Measurements from ENCODE around the gene SLC9A6. TPM values are rescaled to one million over a fixed set of nuclear protein-coding genes. Genes with fewer than 3 reads are reported as not detected.
A peak's percentile ranks its signal among the peaks of the same experiment; 100 is the strongest.

SLC9A6 gene
- 16.1 TPM for total RNA-seq
- long read RNA-seq, full-length matches to known transcripts: 8 of 18 reads
- long read RNA-seq, partial matches to known transcripts: 2 of 18 reads
- long read RNA-seq, other reads (novel, unspliced or antisense): 8 of 18 reads

GRCh38 chrX:135985157-135985972 lies at the start of gene SLC9A6:
TSS of gene SLC9A6 (plus strand) at chrX:135985435. CDS start at chrX:135985659, 224 bp downstream.
- ATAC-seq (ENCODE audit: poor library complexity) (peak; percentile 99), DNase-seq (peak; percentile 84)
- intact Hi-C loops (cut with DNase I): no loop called here

- ATAC-seq (ENCODE audit: poor library complexity) (no peak), DNase-seq (no peak)
- intact Hi-C loops (cut with DNase I): no loop called here
These were observed 40.7 kb upstream of the SLC9A6 start for GRCh38 chrX:135944486-135944885.

- intact Hi-C loops (cut with DNase I): no loop called here
- no peak for ATAC-seq (ENCODE audit: poor library complexity)
These were observed 33.9 kb upstream of the SLC9A6 start for GRCh38 chrX:135951291-135951690.

GRCh38 chrX:135973025-135973547 lies 12.1 kb upstream of the SLC9A6 start:
- DNase-seq (no peak), ATAC-seq (ENCODE audit: poor library complexity) (peak; percentile 25)
- intact Hi-C loops (cut with DNase I): no loop called here

More at GRCh38 chrX:135951291-135951690, 33.9 kb upstream of the SLC9A6 start:
- DNase-seq: no peak

- intact Hi-C loops (cut with DNase I): no loop called here
- DNase-seq: peak; percentile 90
- peak; percentile 93 for ATAC-seq (ENCODE audit: poor library complexity)
These were observed 11.5 kb upstream of the SLC9A6 start, which contains the start of gene MMGT1 for GRCh38 chrX:135973548-135974278. TSS of gene MMGT1 (minus strand) at chrX:135973988. CDS start at chrX:135973675, 313 bp downstream.

- intact Hi-C loops (cut with DNase I): no loop called here
- peak; percentile 79 for DNase-seq
These were observed 10.9 kb upstream of the SLC9A6 start for GRCh38 chrX:135974279-135974856.

GRCh38 chrX:135975421-135975820 lies 9.8 kb upstream of the SLC9A6 start:
- no peak for DNase-seq
- intact Hi-C loops (cut with DNase I): no loop called here
- ATAC-seq (ENCODE audit: poor library complexity): no peak

More at GRCh38 chrX:135974279-135974856, 10.9 kb upstream of the SLC9A6 start:
- peak; percentile 70 for ATAC-seq (ENCODE audit: poor library complexity)

- intact Hi-C loops (cut with DNase I): no loop called here
- ATAC-seq (ENCODE audit: poor library complexity) (no peak), DNase-seq (no peak)
These were observed 7.6 kb upstream of the SLC9A6 start for GRCh38 chrX:135977611-135978010.

GRCh38 chrX:135981010-135981409 lies 4.2 kb upstream of the SLC9A6 start:
- no peak for DNase-seq
- intact Hi-C loops (cut with DNase I): no loop called here
- ATAC-seq (ENCODE audit: poor library complexity): no peak

GRCh38 chrX:135981668-135982067 lies 3.6 kb upstream of the SLC9A6 start:
- DNase-seq (no peak), ATAC-seq (ENCODE audit: poor library complexity) (no peak)
- intact Hi-C loops (cut with DNase I): no loop called here

- intact Hi-C loops (cut with DNase I): no loop called here
- ATAC-seq (ENCODE audit: poor library complexity) (no peak), DNase-seq (no peak)
These were observed 2.4 kb upstream of the SLC9A6 start for GRCh38 chrX:135982860-135983259.

GRCh38 chrX:135984256-135984655 lies 979 bp upstream of the SLC9A6 start:
- DNase-seq: no peak
- intact Hi-C loops (cut with DNase I): no loop called here
- no peak for ATAC-seq (ENCODE audit: poor library complexity)

GRCh38 chrX:135984791-135985156 lies 461 bp upstream of the SLC9A6 start:
- intact Hi-C loops (cut with DNase I): no loop called here
- no peak for DNase-seq
- no peak for ATAC-seq (ENCODE audit: poor library complexity)

GRCh38 chrX:135985973-135986310 lies 707 bp downstream of the SLC9A6 start:
- DNase-seq: no peak
- intact Hi-C loops (cut with DNase I): no loop called here
- no peak for ATAC-seq (ENCODE audit: poor library complexity)

- no peak for ATAC-seq (ENCODE audit: poor library complexity)
- DNase-seq: no peak
- intact Hi-C loops (cut with DNase I): no loop called here
These were observed 3.0 kb downstream of the SLC9A6 start for GRCh38 chrX:135988245-135988644.

- DNase-seq: no peak
- no peak for ATAC-seq (ENCODE audit: poor library complexity)
- intact Hi-C loops (cut with DNase I): no loop called here
These were observed 29.8 kb downstream of the SLC9A6 start for GRCh38 chrX:136015016-136015415.

GRCh38 chrX:136016881-136017280 lies 31.6 kb downstream of the SLC9A6 start:
- no peak for ATAC-seq (ENCODE audit: poor library complexity)
- intact Hi-C loops (cut with DNase I): no loop called here

GRCh38 chrX:136019226-136019625 lies 34.0 kb downstream of the SLC9A6 start:
- intact Hi-C loops (cut with DNase I): no loop called here
- ATAC-seq (ENCODE audit: poor library complexity) (no peak), DNase-seq (no peak)

More at GRCh38 chrX:136016881-136017280, 31.6 kb downstream of the SLC9A6 start:
- DNase-seq: no peak

- DNase-seq (no peak), ATAC-seq (ENCODE audit: poor library complexity) (no peak)
- intact Hi-C loops (cut with DNase I): no loop called here
These were observed 35.9 kb downstream of the SLC9A6 start for GRCh38 chrX:136021160-136021559.
